Mesenchymal stem cell (in vitro differentiated cells and primary cell): ENCODE results near the gene TRIM28.

Source experiments
- DNase-seq: peaks from one replicate; pipeline ENCODE4 v3.0.0-alpha.2; 2013
- H2AFZ ChIP-seq: one replicate; pipeline ENCODE4 v1.6.1; 2013; ENCODE audit warnings: low read depth, mild to moderate bottlenecking, control low read depth, inconsistent platforms, low read length, moderate library complexity
- H2AK5ac ChIP-seq: 2 replicates; pipeline ENCODE4 v1.6.1; 2013; ENCODE audit warnings: low read length, moderate library complexity, mild to moderate bottlenecking, inconsistent platforms; ENCODE audit not compliant: severe bottlenecking
- H2BK120ac ChIP-seq: one replicate; pipeline ENCODE4 v1.6.1; 2013; ENCODE audit warnings: low read depth, mild to moderate bottlenecking, inconsistent platforms, low read length, moderate library complexity
- H2BK12ac ChIP-seq, 2 experiments: one replicate each; pipeline ENCODE4 v1.6.1; 2013; ENCODE audit warnings: inconsistent platforms in 2 of 2, low read length in 2 of 2, mild to moderate bottlenecking in 2 of 2, moderate library complexity in 2 of 2, control low read depth in 1 of 2
- H2BK15ac ChIP-seq: one replicate; pipeline ENCODE4 v1.6.1; 2013; ENCODE audit warnings: mild to moderate bottlenecking, low read depth, inconsistent platforms; ENCODE audit not compliant: poor library complexity, severe bottlenecking
- H2BK5ac ChIP-seq: 2 replicates; pipeline ENCODE4 v1.6.1; 2013; ENCODE audit warnings: low read depth, mild to moderate bottlenecking, low read length, control low read depth, inconsistent platforms; ENCODE audit not compliant: poor library complexity, severe bottlenecking
- H3K14ac ChIP-seq, 2 experiments: one replicate each; pipeline ENCODE4 v1.6.1; 2013; ENCODE audit warnings: inconsistent platforms in 2 of 2, low read length in 2 of 2, control low read depth in 1 of 2, mild to moderate bottlenecking in 1 of 2, moderate library complexity in 1 of 2
- H3K18ac ChIP-seq, 2 experiments: one replicate each; pipeline ENCODE4 v1.6.1; 2013; ENCODE audit warnings: inconsistent platforms in 2 of 2, low read length in 2 of 2, control low read depth in 1 of 2, low read depth in 1 of 2, mild to moderate bottlenecking in 1 of 2
- H3K23ac ChIP-seq, 2 experiments: one replicate each; pipeline ENCODE4 v1.6.1; 2013; ENCODE audit warnings: inconsistent platforms in 2 of 2, low read length in 2 of 2, mild to moderate bottlenecking in 2 of 2, moderate library complexity in 2 of 2, control low read depth in 1 of 2
- H3K27ac ChIP-seq: 2 replicates; pipeline ENCODE4 v1.5.1; 2013; ENCODE audit warnings: mild to moderate bottlenecking, moderate library complexity, low read length, control low read depth, inconsistent platforms; ENCODE audit not compliant: poor library complexity, severe bottlenecking
- H3K27me3 ChIP-seq, 2 experiments: 2 replicates each; pipeline versions ENCODE4 v1.6.1 to v1.7.0; 2013; ENCODE audit warnings: low read length in 2 of 2, mild to moderate bottlenecking in 2 of 2, moderate library complexity in 2 of 2, control low read depth in 1 of 2, inconsistent platforms in 1 of 2; ENCODE audit not compliant: control insufficient read depth in 1 of 2, insufficient read depth in 1 of 2
- H3K36me3 ChIP-seq, 2 experiments: 2 replicates each; pipeline versions ENCODE4 v1.6.1 to v1.7.0; 2013; ENCODE audit warnings: low read length in 2 of 2, control low read depth in 1 of 2, inconsistent platforms in 1 of 2, low read depth in 1 of 2, mild to moderate bottlenecking in 1 of 2; ENCODE audit not compliant: insufficient read depth in 2 of 2, control insufficient read depth in 1 of 2
- H3K4ac ChIP-seq, 2 experiments: one replicate each; pipeline ENCODE4 v1.6.1; 2013; ENCODE audit warnings: inconsistent platforms in 2 of 2, low read length in 2 of 2, mild to moderate bottlenecking in 2 of 2, moderate library complexity in 2 of 2, control low read depth in 1 of 2, low read depth in 1 of 2
- H3K4me1 ChIP-seq: 2 replicates; pipeline ENCODE4 v1.6.1; 2013; ENCODE audit warnings: low read depth, low read length, control low read depth; ENCODE audit not compliant: control insufficient read depth, insufficient read depth
- H3K4me2 ChIP-seq: 2 replicates; pipeline ENCODE4 v1.6.1; 2013; ENCODE audit warnings: low read length, mild to moderate bottlenecking, inconsistent platforms; ENCODE audit not compliant: poor library complexity, severe bottlenecking
- H3K4me3 ChIP-seq, 2 experiments: 2 replicates each; pipeline versions ENCODE4 v1.5.1 to v1.7.0; 2013; ENCODE audit warnings: low read length in 2 of 2, mild to moderate bottlenecking in 2 of 2, control low read depth in 1 of 2, low read depth in 1 of 2; ENCODE audit not compliant: insufficient read depth in 1 of 2
- H3K79me1 ChIP-seq: replicated peaks from 2 replicates; pipeline ENCODE4 v1.6.1; 2013; ENCODE audit warnings: mild to moderate bottlenecking, control low read depth, low read length, inconsistent platforms; ENCODE audit not compliant: poor library complexity, severe bottlenecking
- H3K9ac ChIP-seq: 2 replicates; pipeline ENCODE4 v1.7.0; 2013; ENCODE audit warnings: mild to moderate bottlenecking, low read length, moderate library complexity
- H3K9me3 ChIP-seq: 2 replicates; pipeline ENCODE4 v1.7.0; 2013; ENCODE audit warnings: mild to moderate bottlenecking, low read length; ENCODE audit not compliant: control insufficient read depth
- H4K8ac ChIP-seq: one replicate; pipeline ENCODE4 v1.6.1; 2013; ENCODE audit warnings: inconsistent platforms, mild to moderate bottlenecking, low read length, moderate library complexity
- H4K91ac ChIP-seq: one replicate; pipeline ENCODE4 v1.6.1; 2013; ENCODE audit warnings: mild to moderate bottlenecking, low read length, inconsistent platforms
- WGBS: methylation state at CpG from one replicate; pipeline ENCODE4 v1.1.7; 2013; ENCODE audit warnings: mixed read lengths; 5-methylcytosine and 5-hydroxymethylcytosine counted together

TRIM28 gene

DNA sequence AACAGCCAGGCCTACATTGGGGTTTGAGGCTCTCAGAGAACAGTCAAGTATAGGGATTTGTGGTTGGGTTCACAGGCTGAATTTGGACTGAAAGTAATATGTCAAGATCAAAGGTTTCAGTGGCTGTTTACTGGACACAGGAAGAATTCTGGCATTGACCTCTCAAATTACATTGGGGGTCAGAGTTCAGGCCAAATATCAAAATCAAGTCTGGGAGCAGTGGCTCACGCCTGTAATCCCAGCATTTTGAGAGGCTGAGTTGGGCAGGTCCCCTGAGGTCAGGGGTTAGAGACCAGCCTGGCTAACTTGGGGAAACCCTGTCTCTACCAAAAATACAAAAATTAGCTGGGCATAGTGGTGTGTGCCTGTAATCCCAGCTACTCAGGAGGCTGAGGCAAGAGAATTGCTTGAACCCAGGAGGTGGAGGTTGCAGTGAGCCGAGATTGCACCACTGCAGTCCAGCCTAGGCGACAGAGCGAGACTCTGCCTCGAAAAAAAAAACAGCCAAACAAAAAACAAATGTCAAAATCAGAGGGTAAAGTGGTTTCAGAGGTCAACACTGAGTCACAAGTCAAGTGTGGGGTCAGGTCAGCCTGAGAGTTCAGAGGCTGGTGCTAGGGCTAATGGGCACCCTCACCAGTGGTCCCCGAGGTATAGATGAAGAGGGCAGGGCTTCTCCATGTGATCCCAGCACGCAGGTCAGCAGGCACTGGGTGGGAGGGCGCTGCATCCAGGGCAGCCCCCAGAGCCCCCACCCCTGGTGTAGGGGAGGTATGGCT lies 33.6 kb upstream of the TRIM28 start:
- Histone ChIP-seq H3K4me1 (peaks cover 8% of the 10 kb centered on the region), H3K18ac (no peak overlapping the region), H3K79me1 (peaks cover 21% of the 10 kb centered on the region), H3K9ac (no peak overlapping the region), H2BK120ac (no peak overlapping the region), H2BK12ac (no peak overlapping the region), H3K4me2 (no peak overlapping the region), H3K27me3 (no peaks in the 10 kb centered on the region), H3K4ac (no peak overlapping the region), H2BK15ac (no peak overlapping the region), H3K27ac (no peak overlapping the region), H3K14ac (no peak overlapping the region), H2AK5ac (no peak overlapping the region), H4K91ac (no peak overlapping the region), H3K9me3 (no peaks in the 10 kb centered on the region), H4K8ac (peak overlapping the region; percentile 55), H3K36me3 (peaks cover 7 to 45% of the 10 kb centered on the region in 2 experiments), H3K4me3 (no peak overlapping the region), H2AFZ (no peak overlapping the region), H2BK5ac (no peak overlapping the region), H3K23ac (no peak overlapping the region)
- 87% methylated on average over 4 of the region's 8 CpGs for WGBS
- DNase-seq: no peak

DNA sequence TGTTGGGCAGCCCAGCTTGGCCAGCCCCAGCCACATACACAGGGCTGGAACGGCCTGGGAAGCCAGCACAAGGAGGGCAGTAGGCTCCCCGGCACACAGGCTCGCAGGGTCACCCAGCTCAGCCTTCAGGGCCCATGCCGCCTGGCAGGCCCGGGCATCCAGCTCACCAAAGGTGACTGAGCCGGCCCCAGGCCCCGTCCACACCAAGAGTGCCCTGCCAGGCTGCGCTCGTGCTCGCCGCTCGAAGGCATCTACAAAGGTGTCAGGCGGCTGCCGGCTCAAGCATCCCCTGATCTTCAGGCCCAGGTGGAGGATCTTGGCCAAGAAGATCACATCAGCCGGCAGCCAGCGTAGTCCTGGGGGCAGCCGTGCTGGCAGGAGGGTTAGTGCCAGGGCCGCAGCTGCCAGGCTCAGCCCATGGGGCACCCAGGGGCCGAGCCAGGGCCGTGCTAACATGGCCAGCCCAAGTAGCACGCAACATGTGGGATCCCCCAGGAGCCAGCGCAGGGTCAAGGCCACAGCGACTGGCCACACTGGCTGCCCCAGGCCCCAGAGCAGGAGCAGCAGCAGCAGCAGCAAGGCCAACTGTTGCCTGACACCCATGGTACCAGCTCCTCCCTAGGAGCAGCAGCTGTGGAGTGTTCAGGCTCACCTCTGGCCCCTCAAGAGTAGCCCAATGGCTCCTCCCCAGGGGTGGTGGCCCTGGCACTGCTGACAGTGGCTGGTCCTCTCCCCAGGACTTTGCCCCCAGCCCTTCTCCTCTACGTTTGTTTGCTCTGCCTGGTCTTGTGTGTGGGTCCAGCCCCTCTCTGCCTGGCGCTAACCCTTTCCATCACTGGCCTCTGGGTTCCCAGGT lies 32.3 kb upstream of the TRIM28 start, which contains the start of gene SLC27A5:
SLC27A5 (minus strand) TSS at position 640 of the 856 bp plus-strand sequence; CDS start at position 603, 37 bp downstream.
- no peak within 1 kb of the TSS for H3K4me3 ChIP-seq
- H3K18ac ChIP-seq: no peak within 1 kb of the TSS
- H3K4ac ChIP-seq: no peak within 1 kb of the TSS
- no peak within 1 kb of the TSS for H4K8ac ChIP-seq
- H3K27ac ChIP-seq: no peak within 1 kb of the TSS
- H4K91ac ChIP-seq: no peak within 1 kb of the TSS
- H2BK15ac ChIP-seq: no peak within 1 kb of the TSS
- no peaks in the 10 kb centered on the region for H3K9me3 ChIP-seq
- H2BK120ac ChIP-seq: no peak within 1 kb of the TSS
- no peaks in the 10 kb centered on the region for H3K27me3 ChIP-seq
- H2AFZ ChIP-seq: no peak within 1 kb of the TSS
- no peak within 1 kb of the TSS for H2BK5ac ChIP-seq
- no peak within 1 kb of the TSS for H3K23ac ChIP-seq
- no peak within 1 kb of the TSS for H2BK12ac ChIP-seq
- H3K4me1 ChIP-seq: peaks cover 12% of the 10 kb centered on the region
- no peak within 1 kb of the TSS for H3K4me2 ChIP-seq
- H2AK5ac ChIP-seq: no peak within 1 kb of the TSS
- H3K79me1 ChIP-seq: peaks cover 34% of the 10 kb centered on the region
- DNase-seq: no peak
- no peak within 1 kb of the TSS for H3K14ac ChIP-seq
- peak within 1 kb of the TSS; percentile 87 for H3K9ac ChIP-seq
- WGBS: 93% methylated on average over 25 of the region's 25 CpGs
- peaks cover 18 to 57% of the 10 kb centered on the region in 2 experiments for H3K36me3 ChIP-seq

DNA sequence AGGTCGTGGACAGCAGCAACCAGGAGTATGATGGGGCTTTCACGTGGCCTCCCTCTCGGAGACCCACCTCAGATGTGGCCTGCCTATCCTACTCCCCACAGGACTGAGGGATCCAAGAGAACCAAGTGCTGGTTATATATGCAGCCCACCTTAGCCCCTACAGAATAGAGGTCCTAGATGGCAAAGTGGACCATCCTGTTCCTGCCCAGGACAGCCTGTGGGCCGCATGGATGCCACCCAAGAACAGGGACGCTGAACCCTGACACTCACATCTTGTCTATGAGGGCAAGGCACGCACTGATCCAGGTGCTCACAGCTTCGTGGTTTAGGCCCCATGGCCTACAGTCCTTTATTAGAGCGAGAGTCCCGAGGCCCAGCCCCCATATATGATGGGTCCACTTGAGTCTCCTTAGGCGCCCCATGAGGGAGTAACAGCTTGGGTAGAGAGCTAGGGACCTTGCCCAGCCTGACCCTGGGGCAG lies 30.6 kb upstream of the TRIM28 start:
- H3K4ac ChIP-seq: no peak overlapping the region
- no peak overlapping the region for H3K18ac ChIP-seq
- H3K36me3 ChIP-seq: peaks cover 28 to 66% of the 10 kb centered on the region in 2 experiments
- H2BK120ac ChIP-seq: no peak overlapping the region
- H4K91ac ChIP-seq: no peak overlapping the region
- no peak overlapping the region for H3K4me2 ChIP-seq
- DNase-seq: no peak
- H2AFZ ChIP-seq: no peak overlapping the region
- H3K4me3 ChIP-seq: no peak overlapping the region
- H3K14ac ChIP-seq: no peak overlapping the region
- H3K27ac ChIP-seq: no peak overlapping the region
- H3K27me3 ChIP-seq: no peaks in the 10 kb centered on the region
- no peaks in the 10 kb centered on the region for H3K9me3 ChIP-seq
- peaks cover 23% of the 10 kb centered on the region for H3K4me1 ChIP-seq
- H3K9ac ChIP-seq: peak overlapping the region; percentile 87
- H3K23ac ChIP-seq: no peak overlapping the region
- WGBS: 97% methylated on average over 10 of the region's 10 CpGs
- H2BK15ac ChIP-seq: no peak overlapping the region
- no peak overlapping the region for H2BK5ac ChIP-seq
- no peak overlapping the region for H2BK12ac ChIP-seq
- peaks cover 36% of the 10 kb centered on the region for H3K79me1 ChIP-seq
- H2AK5ac ChIP-seq: no peak overlapping the region
- no peak overlapping the region for H4K8ac ChIP-seq
